ENCODE data around the gene UBE2J1.

Gene UBE2J1

DNA sequence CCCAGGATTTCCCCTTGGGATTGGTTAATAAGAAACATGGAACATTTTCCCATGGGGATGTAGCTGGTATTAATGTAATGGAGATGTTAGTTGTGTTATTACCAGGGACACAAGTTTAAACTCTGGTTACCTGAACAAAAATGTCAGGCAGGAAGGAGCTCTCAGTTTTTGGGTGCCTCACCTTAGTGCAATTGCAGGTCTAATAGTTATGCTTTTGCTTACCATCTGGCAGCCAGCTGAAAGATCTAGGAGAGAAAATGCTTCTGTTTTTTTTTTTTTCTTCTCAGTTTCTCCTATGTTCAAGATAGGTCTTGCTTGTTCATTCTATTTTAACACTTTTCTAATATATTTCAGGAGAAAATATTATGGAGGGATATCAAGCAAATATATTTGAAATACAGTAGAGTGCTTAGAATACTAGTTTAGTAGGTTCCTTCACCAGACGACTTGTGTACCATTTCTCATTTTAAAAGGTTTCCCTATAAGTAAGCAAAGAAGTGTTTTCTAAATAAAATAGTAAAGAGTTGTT lies 4.2 kb upstream of the UBE2J1 start:
- no peak overlapping the region for H3K4me3 ChIP-seq (replicated peaks; ENCODE audit: low read depth, low read length)
- TF ChIP-seq, protein P1, sequence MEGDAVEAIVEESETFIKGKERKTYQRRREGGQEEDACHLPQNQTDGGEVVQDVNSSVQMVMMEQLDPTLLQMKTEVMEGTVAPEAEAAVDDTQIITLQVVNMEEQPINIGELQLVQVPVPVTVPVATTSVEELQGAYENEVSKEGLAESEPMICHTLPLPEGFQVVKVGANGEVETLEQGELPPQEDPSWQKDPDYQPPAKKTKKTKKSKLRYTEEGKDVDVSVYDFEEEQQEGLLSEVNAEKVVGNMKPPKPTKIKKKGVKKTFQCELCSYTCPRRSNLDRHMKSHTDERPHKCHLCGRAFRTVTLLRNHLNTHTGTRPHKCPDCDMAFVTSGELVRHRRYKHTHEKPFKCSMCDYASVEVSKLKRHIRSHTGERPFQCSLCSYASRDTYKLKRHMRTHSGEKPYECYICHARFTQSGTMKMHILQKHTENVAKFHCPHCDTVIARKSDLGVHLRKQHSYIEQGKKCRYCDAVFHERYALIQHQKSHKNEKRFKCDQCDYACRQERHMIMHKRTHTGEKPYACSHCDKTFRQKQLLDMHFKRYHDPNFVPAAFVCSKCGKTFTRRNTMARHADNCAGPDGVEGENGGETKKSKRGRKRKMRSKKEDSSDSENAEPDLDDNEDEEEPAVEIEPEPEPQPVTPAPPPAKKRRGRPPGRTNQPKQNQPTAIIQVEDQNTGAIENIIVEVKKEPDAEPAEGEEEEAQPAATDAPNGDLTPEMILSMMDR (IDR thresholded peaks at IDR 0.05; ENCODE audit: low read depth, low read length, missing control alignments): no peak
- DNase-seq (ENCODE audit: extremely low read depth, low read depth): no peak

- DNase-seq (ENCODE audit: extremely low read depth, low read depth): no peak
- no peak overlapping the region for H3K4me3 ChIP-seq (replicated peaks; ENCODE audit: low read depth, low read length)
- TF ChIP-seq, protein P1 (IDR thresholded peaks at IDR 0.05; ENCODE audit: low read depth, low read length, missing control alignments): no peak
Observed at GRCh38 chr6:89355511-89356194, 3.1 kb upstream of the UBE2J1 start.

DNA sequence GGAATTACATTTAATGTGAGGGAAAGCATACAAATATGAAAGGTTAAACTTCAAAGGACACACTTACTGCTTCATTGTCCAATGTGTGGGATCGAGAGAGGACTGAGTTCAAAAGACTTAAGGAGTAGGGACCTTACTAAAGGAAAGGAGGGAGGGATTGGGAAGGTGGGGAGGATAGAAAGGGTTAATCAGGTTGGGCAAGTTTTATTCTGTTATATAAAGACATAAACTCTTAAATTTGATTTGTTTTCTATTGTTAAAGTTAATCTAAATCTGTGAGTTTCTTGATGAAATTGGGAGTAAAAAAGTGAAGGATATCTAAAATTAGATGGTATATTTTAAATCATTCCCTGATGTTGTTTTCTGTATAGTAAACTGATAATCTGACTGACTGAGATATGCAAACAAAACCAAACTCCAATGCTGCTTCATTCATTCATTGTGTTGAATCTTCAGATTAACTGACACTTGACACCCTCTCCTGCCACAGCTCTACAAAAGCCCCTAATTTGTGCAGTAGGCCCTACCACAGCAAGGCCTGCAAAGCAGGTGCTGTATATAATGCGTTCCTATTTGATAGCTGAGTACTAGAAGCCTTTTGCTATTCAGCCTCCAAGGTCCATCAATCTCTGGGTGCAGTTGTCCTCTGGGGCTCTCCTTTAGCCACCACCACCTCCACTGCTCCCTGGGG lies 1.3 kb upstream of the UBE2J1 start:
- no peak overlapping the region for H3K4me3 ChIP-seq (replicated peaks; ENCODE audit: low read depth, low read length)
- TF ChIP-seq, protein P1 (IDR thresholded peaks at IDR 0.05; ENCODE audit: low read depth, low read length, missing control alignments): no peak
- no peak for DNase-seq (ENCODE audit: extremely low read depth, low read depth)

- DNase-seq (ENCODE audit: extremely low read depth, low read depth): no peak
- TF ChIP-seq, protein P1 (IDR thresholded peaks at IDR 0.05; ENCODE audit: low read depth, low read length, missing control alignments): no peak
- H3K4me3 ChIP-seq (replicated peaks; ENCODE audit: low read depth, low read length): peak overlapping the region; percentile 80
Observed at GRCh38 chr6:89353118-89353556, 615 bp upstream of the UBE2J1 start.

- DNase-seq (ENCODE audit: extremely low read depth, low read depth): no peak
- TF ChIP-seq, protein P1 (IDR thresholded peaks at IDR 0.05; ENCODE audit: low read depth, low read length, missing control alignments): no peak
- peak overlapping the region; percentile 80 for H3K4me3 ChIP-seq (replicated peaks; ENCODE audit: low read depth, low read length)
Observed at GRCh38 chr6:89351671-89352277, 748 bp downstream of the UBE2J1 start.

- no peak for DNase-seq (ENCODE audit: extremely low read depth, low read depth)
- TF ChIP-seq, protein P1 (IDR thresholded peaks at IDR 0.05; ENCODE audit: low read depth, low read length, missing control alignments): no peak
- peak overlapping the region; percentile 80 for H3K4me3 ChIP-seq (replicated peaks; ENCODE audit: low read depth, low read length)
Observed at GRCh38 chr6:89350281-89350966, 2.1 kb downstream of the UBE2J1 start.

Data from HFF-Myc (cell line).